ENCODE results near the gene GPC4. TPM values are rescaled to one million over a fixed set of nuclear protein-coding genes. Genes with fewer than 3 reads are reported as not detected.

The GPC4 gene
- total and polyA plus RNA-seq, 2 experiments from 2014 or later, result 124 to 183 TPM

DNA sequence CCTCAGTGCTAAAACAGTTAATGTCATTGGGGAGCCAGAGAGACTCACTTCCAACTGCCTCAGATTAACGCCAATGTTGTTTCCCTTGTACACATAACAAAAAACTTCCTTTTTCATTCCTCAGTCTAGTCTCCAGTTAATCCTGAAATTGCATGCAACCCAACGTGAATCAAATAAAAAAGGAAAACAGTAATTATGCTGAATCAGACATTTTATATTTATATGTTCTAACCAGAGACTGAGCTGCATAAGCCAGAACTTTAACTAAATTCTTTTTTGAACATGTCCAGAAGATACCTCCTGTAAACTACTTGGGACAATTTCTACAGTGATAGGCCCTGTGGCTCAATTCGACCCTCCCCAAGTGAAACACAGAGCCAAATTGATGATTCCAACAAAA, 4.7 kb downstream of the GPC4 start (continued):
- TF ChIP-seq REST (IDR thresholded peaks at IDR 0.05; ENCODE audit: unreplicated experiment), result no peak

DNA sequence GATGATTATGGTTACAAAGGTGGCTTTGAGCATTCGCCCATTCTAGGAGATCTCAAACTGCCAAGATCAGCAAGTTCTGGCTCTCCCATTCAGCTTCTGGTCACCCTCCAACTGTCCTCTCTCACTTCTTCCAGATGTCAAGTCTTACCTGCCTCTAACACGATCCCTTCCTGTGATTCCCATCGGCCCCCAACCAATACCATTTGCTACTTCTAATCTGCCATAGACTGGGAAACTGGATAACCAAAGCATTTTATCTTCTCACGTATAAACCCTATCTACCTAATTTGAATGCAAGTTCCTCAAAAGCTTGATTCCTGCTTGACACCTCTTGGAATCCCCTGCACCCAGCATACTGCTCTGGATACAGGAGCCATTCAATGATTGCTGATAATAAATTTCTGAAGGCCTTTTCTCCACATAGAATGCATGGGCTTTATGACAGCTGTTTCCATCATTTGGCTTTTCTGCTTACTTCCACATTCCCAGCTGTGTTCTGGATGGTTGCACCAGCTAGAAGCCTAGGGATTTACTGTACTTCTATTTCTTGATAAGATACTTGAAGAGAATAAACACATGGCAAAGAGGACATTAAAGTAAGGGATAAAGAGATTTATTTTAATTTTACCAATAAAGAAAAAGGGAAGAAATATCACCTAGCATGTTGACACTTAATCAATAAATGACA, 9.6 kb downstream of the GPC4 start:
- H3K79me2 ChIP-seq (replicated peaks; ENCODE audit: insufficient read depth), result peaks cover 100% of the 10 kb centered on the region
- DNase-seq (ENCODE audit: low spot score) (no peak), ATAC-seq (no peak)
- no peak for TF ChIP-seq STAT1 (IDR thresholded peaks at IDR 0.05; ENCODE audit: unreplicated experiment)
- TF ChIP-seq NANOG (IDR thresholded peaks at IDR 0.05; ENCODE audit: borderline replicate concordance), result no peak
- no peak for TF ChIP-seq EZH2phosphoT487 (IDR thresholded peaks at IDR 0.05; ENCODE audit: unreplicated experiment)
- no peak for TF ChIP-seq CREB1 (CRISPR knock-in tag; IDR thresholded peaks at IDR 0.05; ENCODE audit: low read depth)
- TF ChIP-seq, protein P1, sequence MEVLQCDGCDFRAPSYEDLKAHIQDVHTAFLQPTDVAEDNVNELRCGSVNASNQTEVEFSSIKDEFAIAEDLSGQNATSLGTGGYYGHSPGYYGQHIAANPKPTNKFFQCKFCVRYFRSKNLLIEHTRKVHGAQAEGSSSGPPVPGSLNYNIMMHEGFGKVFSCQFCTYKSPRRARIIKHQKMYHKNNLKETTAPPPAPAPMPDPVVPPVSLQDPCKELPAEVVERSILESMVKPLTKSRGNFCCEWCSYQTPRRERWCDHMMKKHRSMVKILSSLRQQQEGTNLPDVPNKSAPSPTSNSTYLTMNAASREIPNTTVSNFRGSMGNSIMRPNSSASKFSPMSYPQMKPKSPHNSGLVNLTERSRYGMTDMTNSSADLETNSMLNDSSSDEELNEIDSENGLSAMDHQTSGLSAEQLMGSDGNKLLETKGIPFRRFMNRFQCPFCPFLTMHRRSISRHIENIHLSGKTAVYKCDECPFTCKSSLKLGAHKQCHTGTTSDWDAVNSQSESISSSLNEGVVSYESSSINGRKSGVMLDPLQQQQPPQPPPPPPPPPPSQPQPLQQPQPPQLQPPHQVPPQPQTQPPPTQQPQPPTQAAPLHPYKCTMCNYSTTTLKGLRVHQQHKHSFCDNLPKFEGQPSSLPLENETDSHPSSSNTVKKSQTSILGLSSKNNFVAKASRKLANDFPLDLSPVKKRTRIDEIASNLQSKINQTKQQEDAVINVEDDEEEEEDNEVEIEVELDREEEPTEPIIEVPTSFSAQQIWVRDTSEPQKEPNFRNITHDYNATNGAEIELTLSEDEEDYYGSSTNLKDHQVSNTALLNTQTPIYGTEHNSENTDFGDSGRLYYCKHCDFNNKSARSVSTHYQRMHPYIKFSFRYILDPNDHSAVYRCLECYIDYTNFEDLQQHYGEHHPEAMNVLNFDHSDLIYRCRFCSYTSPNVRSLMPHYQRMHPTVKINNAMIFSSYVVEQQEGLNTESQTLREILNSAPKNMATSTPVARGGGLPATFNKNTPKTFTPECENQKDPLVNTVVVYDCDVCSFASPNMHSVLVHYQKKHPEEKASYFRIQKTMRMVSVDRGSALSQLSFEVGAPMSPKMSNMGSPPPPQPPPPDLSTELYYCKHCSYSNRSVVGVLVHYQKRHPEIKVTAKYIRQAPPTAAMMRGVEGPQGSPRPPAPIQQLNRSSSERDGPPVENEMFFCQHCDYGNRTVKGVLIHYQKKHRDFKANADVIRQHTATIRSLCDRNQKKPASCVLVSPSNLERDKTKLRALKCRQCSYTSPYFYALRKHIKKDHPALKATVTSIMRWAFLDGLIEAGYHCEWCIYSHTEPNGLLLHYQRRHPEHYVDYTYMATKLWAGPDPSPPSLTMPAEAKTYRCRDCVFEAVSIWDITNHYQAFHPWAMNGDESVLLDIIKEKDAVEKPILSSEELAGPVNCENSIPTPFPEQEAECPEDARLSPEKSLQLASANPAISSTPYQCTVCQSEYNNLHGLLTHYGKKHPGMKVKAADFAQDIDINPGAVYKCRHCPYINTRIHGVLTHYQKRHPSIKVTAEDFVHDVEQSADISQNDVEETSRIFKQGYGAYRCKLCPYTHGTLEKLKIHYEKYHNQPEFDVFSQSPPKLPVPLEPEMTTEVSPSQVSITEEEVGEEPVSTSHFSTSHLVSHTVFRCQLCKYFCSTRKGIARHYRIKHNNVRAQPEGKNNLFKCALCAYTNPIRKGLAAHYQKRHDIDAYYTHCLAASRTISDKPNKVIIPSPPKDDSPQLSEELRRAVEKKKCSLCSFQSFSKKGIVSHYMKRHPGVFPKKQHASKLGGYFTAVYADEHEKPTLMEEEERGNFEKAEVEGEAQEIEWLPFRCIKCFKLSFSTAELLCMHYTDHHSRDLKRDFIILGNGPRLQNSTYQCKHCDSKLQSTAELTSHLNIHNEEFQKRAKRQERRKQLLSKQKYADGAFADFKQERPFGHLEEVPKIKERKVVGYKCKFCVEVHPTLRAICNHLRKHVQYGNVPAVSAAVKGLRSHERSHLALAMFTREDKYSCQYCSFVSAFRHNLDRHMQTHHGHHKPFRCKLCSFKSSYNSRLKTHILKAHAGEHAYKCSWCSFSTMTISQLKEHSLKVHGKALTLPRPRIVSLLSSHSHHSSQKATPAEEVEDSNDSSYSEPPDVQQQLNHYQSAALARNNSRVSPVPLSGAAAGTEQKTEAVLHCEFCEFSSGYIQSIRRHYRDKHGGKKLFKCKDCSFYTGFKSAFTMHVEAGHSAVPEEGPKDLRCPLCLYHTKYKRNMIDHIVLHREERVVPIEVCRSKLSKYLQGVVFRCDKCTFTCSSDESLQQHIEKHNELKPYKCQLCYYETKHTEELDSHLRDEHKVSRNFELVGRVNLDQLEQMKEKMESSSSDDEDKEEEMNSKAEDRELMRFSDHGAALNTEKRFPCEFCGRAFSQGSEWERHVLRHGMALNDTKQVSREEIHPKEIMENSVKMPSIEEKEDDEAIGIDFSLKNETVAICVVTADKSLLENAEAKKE (CRISPR knock-in tag; IDR thresholded peaks at IDR 0.05), result no peak
- no peak for TF ChIP-seq JUNB (IDR thresholded peaks at IDR 0.05; ENCODE audit: unreplicated experiment)
- TF ChIP-seq, protein P2, sequence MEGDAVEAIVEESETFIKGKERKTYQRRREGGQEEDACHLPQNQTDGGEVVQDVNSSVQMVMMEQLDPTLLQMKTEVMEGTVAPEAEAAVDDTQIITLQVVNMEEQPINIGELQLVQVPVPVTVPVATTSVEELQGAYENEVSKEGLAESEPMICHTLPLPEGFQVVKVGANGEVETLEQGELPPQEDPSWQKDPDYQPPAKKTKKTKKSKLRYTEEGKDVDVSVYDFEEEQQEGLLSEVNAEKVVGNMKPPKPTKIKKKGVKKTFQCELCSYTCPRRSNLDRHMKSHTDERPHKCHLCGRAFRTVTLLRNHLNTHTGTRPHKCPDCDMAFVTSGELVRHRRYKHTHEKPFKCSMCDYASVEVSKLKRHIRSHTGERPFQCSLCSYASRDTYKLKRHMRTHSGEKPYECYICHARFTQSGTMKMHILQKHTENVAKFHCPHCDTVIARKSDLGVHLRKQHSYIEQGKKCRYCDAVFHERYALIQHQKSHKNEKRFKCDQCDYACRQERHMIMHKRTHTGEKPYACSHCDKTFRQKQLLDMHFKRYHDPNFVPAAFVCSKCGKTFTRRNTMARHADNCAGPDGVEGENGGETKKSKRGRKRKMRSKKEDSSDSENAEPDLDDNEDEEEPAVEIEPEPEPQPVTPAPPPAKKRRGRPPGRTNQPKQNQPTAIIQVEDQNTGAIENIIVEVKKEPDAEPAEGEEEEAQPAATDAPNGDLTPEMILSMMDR (conservative IDR thresholded peaks at IDR 0.05; ENCODE audit: low read depth in 2 of 2), result no peak
- no peak for TF ChIP-seq EZH2 (IDR thresholded peaks at IDR 0.05; ENCODE audit: low read depth, unreplicated experiment)
- no peak for TF ChIP-seq POLR2AphosphoS5 (IDR thresholded peaks at IDR 0.05; ENCODE audit: low read depth)
- TF ChIP-seq, protein P3, sequence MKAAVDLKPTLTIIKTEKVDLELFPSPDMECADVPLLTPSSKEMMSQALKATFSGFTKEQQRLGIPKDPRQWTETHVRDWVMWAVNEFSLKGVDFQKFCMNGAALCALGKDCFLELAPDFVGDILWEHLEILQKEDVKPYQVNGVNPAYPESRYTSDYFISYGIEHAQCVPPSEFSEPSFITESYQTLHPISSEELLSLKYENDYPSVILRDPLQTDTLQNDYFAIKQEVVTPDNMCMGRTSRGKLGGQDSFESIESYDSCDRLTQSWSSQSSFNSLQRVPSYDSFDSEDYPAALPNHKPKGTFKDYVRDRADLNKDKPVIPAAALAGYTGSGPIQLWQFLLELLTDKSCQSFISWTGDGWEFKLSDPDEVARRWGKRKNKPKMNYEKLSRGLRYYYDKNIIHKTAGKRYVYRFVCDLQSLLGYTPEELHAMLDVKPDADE (IDR thresholded peaks at IDR 0.05), result no peak
- TF ChIP-seq ZNF331 (CRISPR knock-in tag; IDR thresholded peaks at IDR 0.05; ENCODE audit: low read depth), result no peak
- no peak for TF ChIP-seq ZNF114 (CRISPR knock-in tag; IDR thresholded peaks at IDR 0.05)

More for the DNA sequence above, 9.6 kb downstream of the GPC4 start:
- no peaks in the 10 kb centered on the region; the same call in 2 of the 3 replicates for H3K9me3 Mint-ChIP-seq
- Histone ChIP-seq H3F3A (replicated peaks; ENCODE audit: low read depth) (no peaks in the 10 kb centered on the region), H3K9me2 (ENCODE audit: insufficient read depth) (no peaks in the 10 kb centered on the region), H3K36me3 (ENCODE audit: insufficient read depth) (peaks cover 15% of the 10 kb centered on the region; the same call in 1 of the 2 replicates), H2AFZ (no peak overlapping the region), H3K27ac (ENCODE audit: low read depth) (no peak overlapping the region), H4K20me1 (replicated peaks; ENCODE audit: insufficient read depth) (peaks cover 36% of the 10 kb centered on the region), H3K4me1 (ENCODE audit: insufficient read depth) (peaks cover 19% of the 10 kb centered on the region), H3K4me2 (no peak overlapping the region; the same call in 1 of the 2 replicates), H3K27me3 (ENCODE audit: insufficient read depth) (no peaks in the 10 kb centered on the region), H3K4me3 (no peak overlapping the region)
- H3K27me3 Mint-ChIP-seq (ENCODE audit: insufficient read depth, low read depth, poor library complexity), result no peaks in the 10 kb centered on the region
- H3K4me3 Mint-ChIP-seq, result no peak overlapping the region
- H3K36me3 Mint-ChIP-seq (ENCODE audit: low read depth), result peaks cover 76% of the 10 kb centered on the region
- H3K4me1 Mint-ChIP-seq, result peaks cover 39% of the 10 kb centered on the region
- no peak overlapping the region for H3K27ac Mint-ChIP-seq

All from GM23338 (cell line).